22Rv1 (cell line): ENCODE data around the gene PLA2G2F.

Experiments used
- CTCF ChIP-seq: fragments of 450-650 bp; IDR thresholded peaks from 2 replicates; pipeline ENCODE4 v1.5.1; 2017; ENCODE audit warnings: mild to moderate bottlenecking
- ZFX ChIP-seq: fragments of 450-650 bp; IDR thresholded peaks from 2 replicates; pipeline ENCODE4 v1.6.1; 2017; ENCODE audit warnings: antibody characterized with exemption, borderline replicate concordance

- no peak for TF ChIP-seq CTCF
- TF ChIP-seq ZFX = no peak
Measured at GRCh38 chr1:20194224-20194623, 55.1 kb downstream of the PLA2G2F start.
